Measurements from ENCODE around the gene ARPC5L. TPM values are rescaled to one million over a fixed set of nuclear protein-coding genes. Genes with fewer than 3 reads are reported as not detected.

ARPC5L gene
- total RNA-seq, 2 donors from 2014 or later: 50.0 to 61.5 TPM

DNA sequence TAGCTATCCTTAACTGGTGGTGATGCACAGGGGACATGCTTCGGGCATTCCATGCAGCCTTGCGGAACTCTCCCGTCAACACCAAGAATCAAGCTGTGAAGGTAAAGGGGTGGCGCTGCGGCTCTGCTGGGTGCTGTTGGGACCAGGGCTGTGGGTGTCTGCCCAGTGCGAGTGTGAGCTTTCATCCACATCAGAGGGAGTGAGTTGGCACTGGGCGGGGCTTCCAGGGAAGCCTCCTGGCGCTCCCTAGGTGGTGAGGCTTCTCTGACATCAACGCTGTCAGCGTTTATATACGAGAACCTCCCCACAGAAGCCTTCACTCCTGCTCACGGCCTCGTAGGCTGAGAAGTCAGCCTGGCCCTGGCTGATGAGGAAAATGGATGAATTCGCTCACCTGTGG lies 11.7 kb downstream of the ARPC5L start:
- peaks cover 24% of the 10 kb centered on the region for H3K36me3 ChIP-seq
- H3K27ac ChIP-seq: no peak overlapping the region
- DNase-seq: no peak
- no peaks in the 10 kb centered on the region for H3K9me3 ChIP-seq
- intact Hi-C loops (cut with DNase I): no loop called here
- TF ChIP-seq, protein P1, sequence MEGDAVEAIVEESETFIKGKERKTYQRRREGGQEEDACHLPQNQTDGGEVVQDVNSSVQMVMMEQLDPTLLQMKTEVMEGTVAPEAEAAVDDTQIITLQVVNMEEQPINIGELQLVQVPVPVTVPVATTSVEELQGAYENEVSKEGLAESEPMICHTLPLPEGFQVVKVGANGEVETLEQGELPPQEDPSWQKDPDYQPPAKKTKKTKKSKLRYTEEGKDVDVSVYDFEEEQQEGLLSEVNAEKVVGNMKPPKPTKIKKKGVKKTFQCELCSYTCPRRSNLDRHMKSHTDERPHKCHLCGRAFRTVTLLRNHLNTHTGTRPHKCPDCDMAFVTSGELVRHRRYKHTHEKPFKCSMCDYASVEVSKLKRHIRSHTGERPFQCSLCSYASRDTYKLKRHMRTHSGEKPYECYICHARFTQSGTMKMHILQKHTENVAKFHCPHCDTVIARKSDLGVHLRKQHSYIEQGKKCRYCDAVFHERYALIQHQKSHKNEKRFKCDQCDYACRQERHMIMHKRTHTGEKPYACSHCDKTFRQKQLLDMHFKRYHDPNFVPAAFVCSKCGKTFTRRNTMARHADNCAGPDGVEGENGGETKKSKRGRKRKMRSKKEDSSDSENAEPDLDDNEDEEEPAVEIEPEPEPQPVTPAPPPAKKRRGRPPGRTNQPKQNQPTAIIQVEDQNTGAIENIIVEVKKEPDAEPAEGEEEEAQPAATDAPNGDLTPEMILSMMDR (IDR thresholded peaks at IDR 0.05): no peak
- H3K4me1 ChIP-seq: peaks cover 14% of the 10 kb centered on the region
- no peak overlapping the region for H3K4me3 ChIP-seq
- H3K9ac ChIP-seq (ENCODE audit: low read depth in 2 of 2, low read length in 2 of 2): no peak overlapping the region
- no peaks in the 10 kb centered on the region for H3K27me3 ChIP-seq

DNA sequence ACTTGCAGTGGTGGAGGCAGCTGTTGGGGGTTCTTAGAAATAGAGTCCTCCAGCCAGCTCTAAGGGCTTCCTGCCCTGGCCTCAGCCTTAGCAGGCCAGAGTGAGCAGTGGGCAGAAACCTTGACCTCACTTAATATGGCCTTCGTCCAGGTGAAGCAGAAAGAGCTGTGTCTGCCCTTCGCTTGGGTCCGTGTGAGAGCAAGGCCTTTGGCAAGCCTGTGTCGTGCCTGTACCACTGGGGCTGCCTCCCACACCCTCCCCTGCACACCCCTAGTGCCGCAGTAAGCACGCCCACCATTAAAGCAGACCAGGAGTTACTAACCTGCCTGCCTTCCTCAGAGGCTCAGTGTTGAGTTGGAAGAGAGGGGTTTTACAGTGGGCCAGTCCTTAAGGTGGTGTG lies 13.6 kb downstream of the ARPC5L start:
- Histone ChIP-seq H3K36me3 (peaks cover 24% of the 10 kb centered on the region), H3K9ac (ENCODE audit: low read depth in 2 of 2, low read length in 2 of 2) (no peak overlapping the region), H3K9me3 (no peaks in the 10 kb centered on the region), H3K4me3 (no peak overlapping the region), H3K27ac (no peak overlapping the region), H3K27me3 (no peaks in the 10 kb centered on the region), H3K4me1 (peaks cover 14% of the 10 kb centered on the region)
- DNase-seq: no peak
- intact Hi-C loops (cut with DNase I): no loop called here
- TF ChIP-seq, protein P1 (IDR thresholded peaks at IDR 0.05): no peak

DNA sequence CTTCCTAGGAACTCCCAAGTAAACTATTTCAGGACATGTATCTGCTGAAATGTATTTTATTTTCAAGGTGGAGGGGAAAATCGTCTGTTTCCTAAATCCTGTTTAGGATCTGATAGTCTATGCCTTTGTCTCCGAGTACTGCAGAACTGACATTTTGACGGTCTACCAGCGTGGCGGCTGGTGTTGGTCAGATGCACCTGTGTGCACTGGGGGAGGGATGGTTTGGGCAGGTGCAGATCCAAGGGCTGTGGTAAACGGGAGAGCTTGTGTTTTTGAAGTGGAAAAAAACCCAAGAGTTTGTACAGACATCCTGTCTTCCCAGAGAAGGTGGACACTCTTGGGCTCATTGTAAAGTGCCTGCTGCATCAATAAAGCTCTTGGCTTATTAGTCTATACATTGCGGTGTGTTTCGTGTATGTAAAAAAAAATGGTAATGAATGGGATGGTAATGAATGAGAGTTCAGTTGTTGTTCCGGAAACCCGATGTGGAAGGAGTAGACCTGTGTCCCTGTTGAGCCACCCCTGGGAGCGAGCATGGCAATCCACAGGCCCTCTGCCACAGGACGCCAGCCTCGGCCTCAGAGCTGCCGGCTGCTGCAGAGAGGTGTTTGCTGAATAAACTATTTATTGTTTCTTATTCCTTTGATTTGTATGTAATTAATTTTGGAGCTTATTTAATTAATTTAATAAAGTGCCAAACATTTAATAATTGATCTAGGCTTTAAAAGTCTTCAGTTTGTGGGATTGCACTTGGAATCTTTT lies 15.3 kb downstream of the ARPC5L start:
- intact Hi-C loops (cut with DNase I): no loop called here
- Histone ChIP-seq H3K4me1 (peaks cover 8% of the 10 kb centered on the region), H3K27me3 (no peaks in the 10 kb centered on the region), H3K27ac (no peak overlapping the region), H3K36me3 (peaks cover 24% of the 10 kb centered on the region), H3K9me3 (no peaks in the 10 kb centered on the region), H3K4me3 (no peak overlapping the region), H3K9ac (ENCODE audit: low read depth in 2 of 2, low read length in 2 of 2) (no peak overlapping the region)
- TF ChIP-seq, protein P1 (IDR thresholded peaks at IDR 0.05): no peak
- no peak for DNase-seq

DNA sequence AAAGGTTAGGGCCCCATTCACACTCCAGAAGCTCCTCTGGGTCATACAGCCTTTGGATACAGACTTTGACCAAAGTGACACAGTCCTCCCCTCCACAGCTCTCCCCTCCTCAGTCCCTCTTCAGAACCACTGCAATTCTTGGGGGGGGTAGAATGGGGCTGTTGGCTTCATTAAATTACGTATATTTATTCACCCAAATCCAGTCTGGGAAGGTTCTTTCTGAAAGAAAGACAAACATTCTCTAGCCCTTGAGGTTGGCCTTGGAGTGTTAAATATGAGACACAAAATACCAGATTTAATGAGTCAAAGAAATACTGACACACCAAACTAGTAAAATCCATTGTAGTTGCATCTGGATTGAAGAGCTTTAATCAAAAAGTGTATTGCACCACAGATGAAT lies 16.1 kb downstream of the ARPC5L start:
- H3K9me3 ChIP-seq: no peaks in the 10 kb centered on the region
- TF ChIP-seq, protein P1 (IDR thresholded peaks at IDR 0.05): no peak
- no peaks in the 10 kb centered on the region for H3K27me3 ChIP-seq
- intact Hi-C loops (cut with DNase I): no loop called here
- peaks cover 3% of the 10 kb centered on the region for H3K4me1 ChIP-seq
- H3K36me3 ChIP-seq: peaks cover 24% of the 10 kb centered on the region
- no peak overlapping the region for H3K27ac ChIP-seq
- H3K4me3 ChIP-seq: no peak overlapping the region
- no peak for DNase-seq
- H3K9ac ChIP-seq (ENCODE audit: low read depth in 2 of 2, low read length in 2 of 2): no peak overlapping the region

DNA sequence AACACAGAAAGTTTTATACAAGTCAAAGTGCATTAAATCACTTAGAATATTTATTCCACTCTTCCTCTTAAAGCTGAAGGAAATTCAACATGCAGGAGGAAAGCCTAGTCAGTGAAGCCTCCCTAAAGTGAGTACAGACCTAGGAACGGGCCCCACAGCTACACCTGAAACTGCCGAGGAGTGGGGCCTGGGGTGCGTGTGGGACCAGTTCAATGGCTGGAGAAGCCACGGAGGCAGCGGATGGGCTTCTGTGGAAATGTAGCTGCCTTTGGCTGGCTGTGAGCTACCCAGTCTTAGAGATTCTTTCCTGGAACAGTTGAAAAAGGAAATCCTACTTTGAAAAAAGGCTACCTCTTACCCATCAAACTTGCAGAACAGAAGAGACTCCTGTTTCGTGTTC lies 16.6 kb downstream of the ARPC5L start:
- intact Hi-C loops (cut with DNase I): no loop called here
- Histone ChIP-seq H3K4me3 (no peak overlapping the region), H3K4me1 (peaks cover under 1% of the 10 kb centered on the region), H3K27me3 (no peaks in the 10 kb centered on the region), H3K9ac (ENCODE audit: low read depth in 2 of 2, low read length in 2 of 2) (no peak overlapping the region), H3K9me3 (no peaks in the 10 kb centered on the region), H3K36me3 (peaks cover 19% of the 10 kb centered on the region), H3K27ac (no peak overlapping the region)
- TF ChIP-seq, protein P1 (IDR thresholded peaks at IDR 0.05): no peak
- DNase-seq: no peak
